ENCODE measurements around the gene EBP.

Gene EBP

DNA sequence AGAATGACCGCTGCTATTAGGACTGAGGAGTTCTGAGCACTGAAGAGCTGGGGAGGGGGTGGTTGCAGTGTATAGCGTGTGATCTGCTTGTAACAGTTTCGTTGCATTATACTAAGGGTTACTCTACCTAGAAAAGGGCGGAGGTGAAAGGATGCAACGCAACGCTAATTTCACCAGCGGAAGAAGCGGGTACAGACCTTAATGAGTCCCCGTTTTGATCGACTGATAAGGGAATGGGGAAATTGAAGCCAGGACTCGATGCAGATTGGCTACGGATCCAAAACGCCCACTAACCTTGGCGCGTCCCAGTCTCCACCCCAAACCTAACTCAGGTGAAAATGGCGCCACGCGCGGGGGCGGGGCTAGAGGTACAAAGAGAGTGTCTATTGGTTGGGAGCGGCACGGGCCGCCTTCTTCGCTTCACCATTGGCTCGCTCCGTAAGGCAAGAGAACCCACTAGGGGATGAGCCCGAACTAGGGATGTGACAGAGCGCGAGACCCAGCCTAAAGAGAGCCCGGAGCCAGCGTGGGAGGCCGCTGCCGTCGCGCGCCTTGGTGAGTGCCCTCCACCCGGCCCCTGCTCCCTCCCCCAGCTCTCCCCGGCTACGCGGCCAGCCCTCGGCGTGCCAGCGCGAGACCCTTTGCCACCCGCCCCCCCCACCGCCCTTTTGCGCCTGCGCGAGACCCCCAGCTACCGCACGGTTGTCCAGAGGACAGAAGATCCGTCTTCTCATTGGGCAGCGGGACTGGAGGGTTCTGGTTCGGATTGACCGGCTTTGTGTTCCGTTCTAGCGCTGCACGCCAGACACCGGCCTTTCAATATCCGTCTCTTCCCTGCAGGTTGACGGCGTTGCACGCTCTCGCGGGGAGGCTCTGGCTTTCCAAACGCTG, at the start of gene EBP:
EBP (plus strand) TSS at position 456 of the 891 bp plus-strand sequence. CDS start 1,964 bp downstream, outside the sequence.
- Histone ChIP-seq H3K4me3 (ENCODE audit: low read length) (peak within 1 kb of the TSS; percentile 59), H3K27ac (ENCODE audit: low read depth, low read length) (peak within 1 kb of the TSS; percentile 72), H3K36me3 (ENCODE audit: control insufficient read depth, insufficient read depth, low read length) (no peaks in the 10 kb centered on the region), H3K9ac (ENCODE audit: low read length) (no peak within 1 kb of the TSS), H3K4me1 (ENCODE audit: control insufficient read depth, insufficient read depth, low read length) (no peaks in the 10 kb centered on the region), H3K27me3 (ENCODE audit: control insufficient read depth, insufficient read depth, low read length) (no peaks in the 10 kb centered on the region)

DNA sequence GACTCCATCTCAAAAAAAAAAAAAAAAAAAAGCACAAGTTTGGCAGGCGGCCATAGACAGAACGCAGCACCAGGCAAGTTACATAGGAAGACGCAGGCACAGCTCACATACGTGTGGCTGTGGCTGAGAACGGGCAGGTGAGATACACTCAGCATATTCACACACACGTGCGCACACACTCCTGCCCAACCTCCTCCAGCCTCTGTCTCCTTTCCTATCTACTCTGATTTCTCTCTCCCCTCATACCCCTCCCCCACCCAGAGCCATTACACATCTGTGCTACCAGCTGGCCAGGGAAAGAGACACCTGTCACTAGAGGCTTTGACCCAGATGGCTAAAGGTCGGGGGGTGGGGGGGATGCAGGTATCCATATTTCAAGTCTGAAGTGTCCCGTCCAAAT, 49.4 kb upstream of the EBP start:
- H3K27me3 ChIP-seq (ENCODE audit: control insufficient read depth, insufficient read depth, low read length), result no peaks in the 10 kb centered on the region
- H3K9ac ChIP-seq (ENCODE audit: low read length), result no peak overlapping the region
- H3K27ac ChIP-seq (ENCODE audit: low read depth, low read length), result no peak overlapping the region
- no peaks in the 10 kb centered on the region for H3K4me1 ChIP-seq (ENCODE audit: control insufficient read depth, insufficient read depth, low read length)
- no peak overlapping the region for H3K4me3 ChIP-seq (ENCODE audit: low read length)
- H3K36me3 ChIP-seq (ENCODE audit: control insufficient read depth, insufficient read depth, low read length), result no peaks in the 10 kb centered on the region

- no peak overlapping the region for H3K9ac ChIP-seq (ENCODE audit: low read length)
- H3K36me3 ChIP-seq (ENCODE audit: control insufficient read depth, insufficient read depth, low read length), result no peaks in the 10 kb centered on the region
- no peak overlapping the region for H3K27ac ChIP-seq (ENCODE audit: low read depth, low read length)
- H3K27me3 ChIP-seq (ENCODE audit: control insufficient read depth, insufficient read depth, low read length), result no peaks in the 10 kb centered on the region
- no peaks in the 10 kb centered on the region for H3K4me1 ChIP-seq (ENCODE audit: control insufficient read depth, insufficient read depth, low read length)
- H3K4me3 ChIP-seq (ENCODE audit: low read length), result no peak overlapping the region
Measured at GRCh38 chrX:48472851-48473703, 48.5 kb upstream of the EBP start.

DNA sequence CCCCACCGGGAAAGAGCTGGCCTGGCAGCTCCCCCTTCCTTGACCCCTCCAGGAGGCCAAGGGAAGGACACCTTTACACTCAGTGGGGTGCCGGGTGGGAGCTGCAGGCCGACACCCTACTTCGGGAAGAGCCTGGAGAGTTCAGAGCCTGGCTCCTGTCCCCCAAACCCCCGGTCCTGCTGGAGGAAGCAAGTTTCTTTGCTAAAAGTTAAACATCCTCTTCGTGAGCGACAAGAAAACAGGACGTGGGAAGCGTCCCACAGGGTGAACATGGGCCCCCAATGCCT, 48.0 kb upstream of the EBP start:
- H3K4me3 ChIP-seq (ENCODE audit: low read length), result no peak overlapping the region

DNA sequence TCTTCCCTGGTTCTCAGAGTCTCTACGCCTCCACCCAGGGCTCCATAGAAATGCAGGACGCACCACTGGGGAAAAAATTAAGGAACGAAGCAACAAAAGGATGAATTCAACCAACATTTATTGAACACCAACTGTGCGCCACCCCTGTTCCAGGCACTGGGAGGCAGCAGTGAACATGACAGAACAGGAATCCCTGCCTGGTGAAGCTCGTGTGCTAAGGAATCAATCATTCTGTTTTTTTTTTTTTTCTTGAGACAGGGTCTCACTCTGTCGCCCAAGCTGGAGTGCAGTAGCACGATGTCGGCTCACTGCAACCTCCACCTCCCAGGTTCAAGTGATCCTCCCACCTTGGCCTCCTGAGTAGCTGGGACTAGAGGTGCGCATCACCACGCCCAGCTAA, 47.5 kb upstream of the EBP start:
- Histone ChIP-seq H3K4me1 (ENCODE audit: control insufficient read depth, insufficient read depth, low read length) (no peaks in the 10 kb centered on the region), H3K27me3 (ENCODE audit: control insufficient read depth, insufficient read depth, low read length) (no peaks in the 10 kb centered on the region), H3K36me3 (ENCODE audit: control insufficient read depth, insufficient read depth, low read length) (no peaks in the 10 kb centered on the region), H3K27ac (ENCODE audit: low read depth, low read length) (no peak overlapping the region), H3K9ac (ENCODE audit: low read length) (no peak overlapping the region), H3K4me3 (ENCODE audit: low read length) (no peak overlapping the region)

More for the DNA sequence above, 48.0 kb upstream of the EBP start:
- Histone ChIP-seq H3K4me1 (ENCODE audit: control insufficient read depth, insufficient read depth, low read length) (no peaks in the 10 kb centered on the region), H3K9ac (ENCODE audit: low read length) (no peak overlapping the region), H3K27ac (ENCODE audit: low read depth, low read length) (no peak overlapping the region), H3K27me3 (ENCODE audit: control insufficient read depth, insufficient read depth, low read length) (no peaks in the 10 kb centered on the region), H3K36me3 (ENCODE audit: control insufficient read depth, insufficient read depth, low read length) (no peaks in the 10 kb centered on the region)

DNA sequence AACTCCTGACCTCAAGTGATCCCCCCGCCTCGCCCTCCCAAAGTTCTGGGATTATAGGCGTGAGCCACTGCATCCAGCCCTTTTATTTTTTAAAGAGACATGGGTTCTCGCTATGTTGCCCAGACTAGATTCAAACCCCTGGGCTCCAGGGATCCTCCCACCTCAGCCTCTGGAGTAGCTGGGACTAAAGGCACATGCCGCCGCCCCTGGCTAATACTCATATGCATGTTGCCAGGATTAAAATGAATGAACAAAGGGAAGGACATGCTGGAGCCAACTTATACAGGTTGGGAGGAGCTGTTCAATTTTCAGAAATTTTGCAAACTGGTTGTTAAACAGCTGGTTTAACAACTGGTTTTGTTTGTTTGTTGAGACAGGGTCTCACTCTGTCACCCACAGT, 47.0 kb upstream of the EBP start:
- Histone ChIP-seq H3K36me3 (ENCODE audit: control insufficient read depth, insufficient read depth, low read length) (no peaks in the 10 kb centered on the region), H3K27ac (ENCODE audit: low read depth, low read length) (no peak overlapping the region), H3K4me1 (ENCODE audit: control insufficient read depth, insufficient read depth, low read length) (no peaks in the 10 kb centered on the region), H3K27me3 (ENCODE audit: control insufficient read depth, insufficient read depth, low read length) (no peaks in the 10 kb centered on the region), H3K9ac (ENCODE audit: low read length) (no peak overlapping the region), H3K4me3 (ENCODE audit: low read length) (no peak overlapping the region)

DNA sequence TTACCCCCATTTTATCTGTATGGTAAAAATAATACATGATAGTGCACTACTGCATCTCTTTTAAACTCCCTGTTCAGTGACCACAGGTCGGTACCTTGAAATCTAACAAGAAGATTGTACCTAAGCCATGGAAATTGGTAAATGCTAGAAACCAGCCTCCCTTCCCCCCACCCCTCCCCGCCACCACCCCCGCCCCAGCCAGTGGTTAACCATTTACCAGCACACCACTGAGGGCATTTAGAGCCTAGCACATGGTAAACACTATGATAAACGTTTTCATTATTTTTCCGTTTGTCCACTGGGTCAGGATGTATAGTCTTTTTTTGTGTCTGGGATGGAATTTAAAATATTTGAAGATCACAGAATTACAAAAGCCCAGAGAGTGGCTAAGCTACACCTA, 46.3 kb upstream of the EBP start:
- peak overlapping the region; percentile 52 for H3K4me3 ChIP-seq (ENCODE audit: low read length)
- H3K9ac ChIP-seq (ENCODE audit: low read length), result no peak overlapping the region
- no peaks in the 10 kb centered on the region for H3K27me3 ChIP-seq (ENCODE audit: control insufficient read depth, insufficient read depth, low read length)
- no peaks in the 10 kb centered on the region for H3K36me3 ChIP-seq (ENCODE audit: control insufficient read depth, insufficient read depth, low read length)
- H3K27ac ChIP-seq (ENCODE audit: low read depth, low read length), result peak overlapping the region; percentile 77
- no peaks in the 10 kb centered on the region for H3K4me1 ChIP-seq (ENCODE audit: control insufficient read depth, insufficient read depth, low read length)

GRCh38 chrX:48475774-48476577, 45.6 kb upstream of the EBP start, which contains the start of gene FTSJ1:
FTSJ1 (plus strand) TSS chrX:48476199; CDS start chrX:48478048, 1,849 bp downstream.
- H3K4me1 ChIP-seq (ENCODE audit: control insufficient read depth, insufficient read depth, low read length), result no peaks in the 10 kb centered on the region
- H3K36me3 ChIP-seq (ENCODE audit: control insufficient read depth, insufficient read depth, low read length), result no peaks in the 10 kb centered on the region
- H3K4me3 ChIP-seq (ENCODE audit: low read length), result peak within 1 kb of the TSS; percentile 52
- peak within 1 kb of the TSS; percentile 77 for H3K27ac ChIP-seq (ENCODE audit: low read depth, low read length)
- no peaks in the 10 kb centered on the region for H3K27me3 ChIP-seq (ENCODE audit: control insufficient read depth, insufficient read depth, low read length)
- H3K9ac ChIP-seq (ENCODE audit: low read length), result peak within 1 kb of the TSS; percentile 39

GRCh38 chrX:48476919-48477318, 44.7 kb upstream of the EBP start:
- Histone ChIP-seq H3K27ac (ENCODE audit: low read depth, low read length) (no peak overlapping the region), H3K9ac (ENCODE audit: low read length) (no peak overlapping the region), H3K4me1 (ENCODE audit: control insufficient read depth, insufficient read depth, low read length) (no peaks in the 10 kb centered on the region), H3K27me3 (ENCODE audit: control insufficient read depth, insufficient read depth, low read length) (no peaks in the 10 kb centered on the region), H3K4me3 (ENCODE audit: low read length) (peak overlapping the region; percentile 52), H3K36me3 (ENCODE audit: control insufficient read depth, insufficient read depth, low read length) (no peaks in the 10 kb centered on the region)

- H3K27me3 ChIP-seq (ENCODE audit: control insufficient read depth, insufficient read depth, low read length), result no peaks in the 10 kb centered on the region
- no peak overlapping the region for H3K9ac ChIP-seq (ENCODE audit: low read length)
- H3K4me3 ChIP-seq (ENCODE audit: low read length), result no peak overlapping the region
- no peak overlapping the region for H3K27ac ChIP-seq (ENCODE audit: low read depth, low read length)
- no peaks in the 10 kb centered on the region for H3K4me1 ChIP-seq (ENCODE audit: control insufficient read depth, insufficient read depth, low read length)
- peaks cover 3% of the 10 kb centered on the region for H3K36me3 ChIP-seq (ENCODE audit: control insufficient read depth, insufficient read depth, low read length)
Measured at GRCh38 chrX:48477960-48478755, 43.5 kb upstream of the EBP start.

GRCh38 chrX:48478806-48479205, 42.8 kb upstream of the EBP start:
- no peak overlapping the region for H3K27ac ChIP-seq (ENCODE audit: low read depth, low read length)
- H3K36me3 ChIP-seq (ENCODE audit: control insufficient read depth, insufficient read depth, low read length), result peaks cover 3% of the 10 kb centered on the region
- H3K27me3 ChIP-seq (ENCODE audit: control insufficient read depth, insufficient read depth, low read length), result no peaks in the 10 kb centered on the region
- H3K4me3 ChIP-seq (ENCODE audit: low read length), result no peak overlapping the region
- no peak overlapping the region for H3K9ac ChIP-seq (ENCODE audit: low read length)
- H3K4me1 ChIP-seq (ENCODE audit: control insufficient read depth, insufficient read depth, low read length), result no peaks in the 10 kb centered on the region
